H4 (cell line): ENCODE results near the gene DESI1. TPM values are rescaled to one million over a fixed set of nuclear protein-coding genes. Genes with fewer than 3 reads are reported as not detected.
"Not testable (repeated sequence)": the region's sequence is repeated elsewhere in the genome, so short reads cannot be mapped to it uniquely, and the experiment has no call there.

Experiments
- DNase-seq: peaks from one replicate; pipeline ENCODE4 v3.0.0-alpha.2; 2015; ENCODE audit warnings: low spot score
- total RNA-seq: library from RNA; depleted of rRNA; stranded (reverse); fragments of >200 nt; shearing (Covaris generic); gene quantifications from 2 replicates; pipeline ENCODE4 v1.2.3, GENCODE V29; 2014

The DESI1 gene
- total RNA-seq, 1 experiment from 2014 or later, result 23.1 TPM

DNA sequence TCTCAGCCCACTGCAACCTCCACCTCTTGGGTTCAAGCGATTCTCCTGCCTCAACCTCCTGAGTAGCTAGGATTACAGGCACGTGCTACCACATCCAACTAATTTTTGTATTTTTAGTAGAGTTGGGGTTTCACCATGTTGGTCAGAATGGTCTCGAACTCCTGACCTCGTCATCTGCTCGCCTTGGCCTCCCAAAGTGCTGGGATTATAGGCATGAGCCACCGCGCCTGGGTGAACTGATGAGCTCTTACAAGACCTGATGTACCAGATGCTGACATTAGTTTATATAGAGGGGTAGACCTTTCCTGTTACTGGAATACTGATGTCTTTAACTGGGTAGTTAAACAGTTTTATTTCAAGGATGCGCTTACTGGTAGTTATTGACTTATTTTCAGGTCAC lies 13.8 kb upstream of the DESI1 start:
- not testable (repeated sequence) for DNase-seq

DNA sequence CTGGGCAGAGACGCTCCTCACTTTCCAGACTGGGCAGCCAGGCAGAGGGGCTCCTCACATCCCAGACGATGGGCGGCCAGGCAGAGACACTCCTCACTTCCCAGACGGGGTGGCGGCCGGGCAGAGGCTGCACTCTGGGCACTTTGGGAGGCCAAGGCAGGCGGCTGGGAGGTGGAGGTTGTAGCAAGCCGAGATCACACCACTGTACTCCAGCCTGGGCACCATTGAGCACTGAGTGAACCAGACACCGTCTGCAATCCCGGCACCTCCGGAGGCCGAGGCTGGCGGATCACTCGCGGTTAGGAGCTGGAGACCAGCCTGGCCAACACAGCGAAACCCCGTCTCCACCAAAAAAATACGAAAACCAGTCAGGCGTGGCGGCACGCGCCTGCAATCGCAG lies 10.8 kb upstream of the DESI1 start:
- not testable (repeated sequence) for DNase-seq

DNA sequence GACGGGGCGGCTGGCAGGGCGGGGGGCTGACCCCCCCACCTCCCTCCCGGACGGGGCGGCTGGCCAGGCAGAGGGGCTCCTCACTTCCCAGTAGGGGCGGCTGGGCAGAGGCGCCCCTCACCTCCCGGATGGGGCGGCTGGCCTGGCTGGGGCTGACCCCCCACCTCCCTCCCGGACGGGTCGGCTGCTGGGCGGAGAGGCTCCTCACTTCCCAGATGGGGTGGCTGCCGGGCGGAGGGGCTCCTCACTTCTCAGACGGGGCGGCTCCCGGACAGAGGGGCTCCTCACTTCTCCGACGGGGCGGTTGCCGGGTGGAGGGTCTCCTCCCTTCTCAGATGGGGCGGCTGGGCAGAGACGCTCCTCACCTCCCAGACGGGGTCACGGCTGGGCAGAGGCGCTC lies 10.3 kb upstream of the DESI1 start:
- DNase-seq, result not testable (repeated sequence)

DNA sequence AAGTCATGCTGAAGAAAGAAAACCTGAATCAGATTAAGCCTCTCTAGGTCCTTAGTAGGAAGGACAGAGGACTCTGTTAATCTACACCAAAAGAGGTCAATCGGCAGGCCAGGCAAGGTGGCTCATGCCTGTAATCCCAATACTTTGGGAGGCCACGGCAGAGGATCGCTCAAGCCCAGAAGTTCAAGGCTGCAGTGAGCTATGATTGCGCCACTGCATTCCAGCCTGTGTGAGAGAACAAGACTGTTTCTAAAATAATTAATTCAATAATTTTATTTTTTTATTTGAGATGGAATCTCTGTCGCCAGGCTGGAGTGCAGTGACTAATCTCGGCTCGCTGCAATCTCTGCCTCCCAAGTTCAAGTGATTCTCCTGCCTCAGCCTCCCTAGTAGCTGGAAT lies 4.7 kb upstream of the DESI1 start:
- no peak for DNase-seq

DNA sequence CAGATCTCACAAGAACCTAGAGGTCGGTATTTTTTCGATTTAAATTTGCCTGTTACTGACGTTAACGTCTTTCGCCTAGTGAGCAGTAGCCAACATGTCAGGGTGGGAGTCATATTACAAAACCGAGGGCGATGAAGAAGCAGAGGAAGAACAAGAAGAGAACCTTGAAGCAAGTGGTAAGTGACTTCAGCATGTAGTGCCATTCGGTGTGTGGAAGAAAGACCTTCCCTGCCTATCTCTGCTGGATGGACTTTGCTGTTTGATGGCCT lies 1.0 kb upstream of the DESI1 start:
- DNase-seq, result no peak

DNA sequence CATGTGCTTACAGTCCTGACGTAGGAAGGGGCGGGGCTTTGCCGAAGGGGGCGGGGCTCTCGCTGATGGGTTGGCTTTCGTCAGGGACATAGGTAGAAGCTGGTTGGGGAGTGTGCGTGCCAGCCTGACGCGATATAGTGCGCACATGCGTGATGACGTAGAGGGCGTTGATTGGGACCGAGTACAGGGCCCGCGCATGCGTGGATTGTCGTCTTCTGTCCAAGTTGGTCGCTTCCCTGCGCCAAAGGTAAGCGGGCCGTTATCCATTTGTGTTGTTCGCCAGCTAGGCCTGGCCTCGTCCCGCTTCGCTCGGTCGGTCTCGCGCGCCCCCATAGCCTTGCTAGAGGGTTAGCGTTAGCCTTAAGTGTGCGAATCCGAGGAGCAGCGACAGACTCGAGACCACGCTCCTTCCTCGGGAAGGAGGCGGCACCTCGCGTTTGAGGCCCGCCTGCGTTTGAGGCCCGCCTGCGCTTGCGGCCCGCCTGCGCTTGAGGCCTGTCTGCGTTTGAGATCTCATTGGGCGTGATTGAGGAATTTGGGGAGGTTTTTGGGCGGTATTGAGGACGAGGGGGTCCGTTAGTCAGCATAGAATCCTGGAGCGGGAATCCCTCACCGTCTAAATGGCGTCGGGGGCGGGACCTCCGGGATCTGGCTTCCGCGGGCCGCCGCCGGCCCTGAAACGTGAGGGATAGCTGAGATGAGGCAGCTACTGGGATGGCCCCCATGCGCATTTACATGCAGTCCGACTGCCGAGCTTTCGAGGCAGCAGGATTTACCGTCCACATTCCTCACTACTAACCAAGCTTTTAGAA lies 462 bp upstream of the DESI1 start, which contains the start of gene XRCC6:
TSS of gene XRCC6 (plus strand) at position 197 of the 812 bp plus-strand sequence. CDS start 710 bp downstream, outside the sequence.
- DNase-seq, result peak; percentile 100

DNA sequence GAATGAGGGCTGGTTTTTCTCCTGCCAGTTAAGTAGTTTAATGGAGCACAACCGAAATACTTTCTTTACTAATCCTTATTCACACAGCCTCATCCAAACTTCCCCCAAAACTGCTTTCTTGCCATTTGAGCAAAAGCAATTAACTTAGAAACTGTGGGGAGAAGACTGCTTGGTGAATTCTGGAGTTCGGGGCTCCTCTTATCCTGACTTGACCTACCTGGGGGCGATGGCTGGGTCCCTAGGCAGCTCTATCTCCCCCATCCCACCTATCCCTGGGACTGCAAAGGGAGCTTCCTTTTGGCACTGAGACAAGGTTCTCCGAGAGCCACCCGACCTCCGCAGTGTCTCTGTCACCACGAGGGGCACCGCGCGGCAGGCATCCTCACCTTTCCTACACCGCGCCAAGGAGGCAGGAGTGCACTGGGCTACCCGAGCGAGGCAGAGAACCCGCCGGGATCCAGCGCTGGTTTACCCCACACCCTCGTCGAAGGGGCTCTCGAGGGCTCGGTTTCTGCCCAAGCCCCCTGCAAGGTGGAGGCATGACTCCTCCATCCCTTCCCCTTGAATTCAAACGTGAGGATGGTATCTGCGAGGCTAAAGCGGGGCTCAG lies 759 bp downstream of the DESI1 start:
- no peak for DNase-seq

DNA sequence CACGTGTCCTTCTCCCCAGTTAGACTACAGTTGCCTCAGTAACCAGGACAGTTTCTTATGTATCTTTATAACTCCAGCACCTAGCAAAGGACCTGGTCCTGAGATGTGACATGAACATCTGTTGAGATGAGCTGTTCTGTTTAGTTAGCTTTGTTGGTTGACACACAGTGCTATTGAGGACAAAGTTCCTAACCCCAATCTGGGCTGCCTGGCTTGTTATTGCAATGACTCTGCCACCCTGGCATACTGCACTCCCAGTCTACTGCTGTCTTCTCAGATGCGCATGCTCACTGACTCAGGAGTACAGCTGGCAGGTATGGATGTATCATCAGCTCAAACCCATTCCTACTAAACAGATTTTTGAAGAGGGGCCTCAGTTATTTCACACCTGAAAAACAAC lies 7.4 kb downstream of the DESI1 start:
- DNase-seq, result no peak

DNA sequence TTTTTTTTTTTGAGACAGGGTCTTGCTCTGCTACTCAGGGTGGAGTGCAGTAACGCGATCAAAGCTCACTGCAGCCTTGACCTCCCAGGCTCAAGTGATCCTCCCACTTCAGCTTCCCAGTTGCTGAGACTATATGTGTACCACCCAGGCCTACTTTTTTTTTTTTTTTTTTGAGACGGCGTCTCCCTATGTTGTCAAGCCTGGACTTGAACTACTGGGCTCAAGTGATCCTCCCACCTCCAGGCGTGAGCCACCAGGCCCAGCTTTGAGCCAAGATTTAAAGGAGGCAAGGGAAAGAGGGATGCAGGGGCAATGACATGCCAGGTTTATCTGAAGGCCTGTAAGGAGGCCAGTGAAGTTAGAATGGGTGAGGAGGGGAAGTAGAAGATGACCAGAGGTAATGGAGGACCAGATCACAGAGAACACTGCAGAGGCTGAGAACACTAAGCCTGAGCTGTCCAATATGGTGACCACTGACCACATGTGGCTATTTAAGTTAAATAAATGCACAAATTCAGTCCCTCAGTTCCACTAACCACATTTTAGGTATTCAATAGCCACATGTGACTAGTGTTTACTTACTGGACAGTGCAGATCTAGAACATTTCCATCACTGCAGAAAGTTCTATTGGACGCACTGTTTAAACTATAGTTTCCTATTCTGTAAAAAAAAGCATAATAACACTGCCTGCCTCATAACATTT lies 8.1 kb downstream of the DESI1 start:
- DNase-seq, result no peak

DNA sequence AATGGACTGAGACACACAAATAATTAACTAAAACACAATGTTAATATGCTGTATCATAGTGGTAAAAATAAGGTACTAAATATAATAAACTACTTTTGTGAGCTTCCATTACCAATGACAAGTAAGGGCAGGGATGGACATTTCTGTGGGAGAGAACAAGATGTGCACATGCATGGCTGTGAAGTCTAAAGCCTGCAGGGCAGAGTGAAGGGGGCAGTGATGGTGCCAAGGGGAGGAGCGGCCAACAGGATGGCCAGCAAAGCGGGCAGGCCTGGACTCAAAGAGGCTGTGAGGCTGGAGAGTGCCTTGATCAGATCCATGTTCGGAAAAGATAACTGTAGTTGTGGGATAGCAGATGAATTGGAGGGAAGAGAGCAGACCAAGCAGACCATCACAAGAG lies 12.5 kb downstream of the DESI1 start:
- DNase-seq, result no peak

DNA sequence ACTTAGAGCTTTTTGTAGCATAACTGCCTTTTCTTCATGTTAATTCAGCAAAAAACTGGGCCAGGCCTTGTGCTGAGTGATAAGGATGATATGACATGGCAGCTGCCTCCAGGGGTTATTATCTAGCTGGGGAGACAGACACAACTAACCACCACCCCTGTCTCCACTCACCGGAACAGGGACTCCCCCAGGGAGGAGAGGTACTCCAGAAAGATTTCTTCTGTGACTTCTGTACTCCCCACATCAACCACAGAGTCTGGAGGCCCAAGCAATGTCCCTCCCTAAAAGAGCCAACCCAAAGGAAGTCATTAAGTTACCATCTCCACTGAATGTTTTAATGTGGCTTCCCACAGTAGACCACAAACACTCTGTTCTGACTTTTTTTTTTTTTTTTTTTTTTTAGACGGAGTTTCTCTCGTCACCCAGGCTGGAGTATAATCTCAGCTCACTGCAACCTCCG lies 16.9 kb downstream of the DESI1 start:
- DNase-seq, result peak; percentile 39

DNA sequence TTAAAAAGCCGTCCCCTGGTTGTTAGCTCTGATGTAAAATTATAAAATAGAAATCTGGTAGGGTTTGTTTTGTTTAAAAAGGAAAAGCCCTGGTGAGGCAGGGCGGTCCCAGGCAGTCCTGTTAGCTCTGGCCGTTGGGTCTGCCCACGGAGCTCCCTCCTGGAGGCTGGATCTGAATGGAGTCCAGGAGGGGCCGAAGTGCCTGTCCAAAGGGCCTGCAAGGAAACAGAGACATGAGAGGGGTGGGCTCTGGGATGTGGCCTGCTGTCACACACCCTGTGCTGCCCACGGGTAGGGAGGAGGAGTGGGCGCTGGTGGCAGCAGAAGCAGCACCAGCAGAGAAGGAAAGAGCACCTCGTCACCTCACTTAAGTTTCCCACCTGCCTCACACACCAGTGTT lies 19.9 kb downstream of the DESI1 start:
- no peak for DNase-seq

DNA sequence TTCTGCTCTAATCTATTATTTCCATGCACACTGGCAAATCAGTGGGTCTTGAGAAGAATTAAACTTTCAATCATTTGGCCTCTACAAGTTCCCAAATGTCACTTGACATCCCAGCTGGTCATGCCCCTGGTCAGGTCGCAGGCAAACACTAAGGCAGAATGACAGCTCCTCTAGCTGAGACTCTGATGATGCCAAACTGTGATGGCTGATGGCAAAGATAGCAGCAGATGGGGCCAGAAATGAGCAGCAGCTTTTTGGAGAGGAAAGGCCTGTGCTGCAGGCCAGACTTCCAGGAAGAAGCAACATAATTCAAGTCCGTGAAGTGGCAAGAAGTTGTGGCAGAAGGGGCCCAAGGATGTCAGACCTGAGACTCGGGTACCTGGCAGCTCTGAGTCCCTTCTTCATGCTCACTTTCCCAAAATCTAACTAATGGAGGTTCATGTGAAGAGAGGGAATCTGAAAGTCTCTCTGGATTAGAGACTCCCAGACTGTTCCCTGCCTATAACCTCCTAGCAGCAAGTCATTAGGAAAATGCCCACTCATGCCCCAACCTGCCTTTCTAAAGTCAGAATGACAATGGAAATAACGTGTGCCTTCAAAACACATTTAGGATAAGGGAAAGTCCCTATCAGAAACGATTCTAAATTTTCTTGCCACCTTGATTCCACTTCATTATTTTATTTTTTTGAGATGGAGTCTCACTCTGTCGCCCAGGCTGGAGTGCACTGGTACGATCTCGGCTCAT lies 21.8 kb downstream of the DESI1 start:
- DNase-seq, result no peak

DNA sequence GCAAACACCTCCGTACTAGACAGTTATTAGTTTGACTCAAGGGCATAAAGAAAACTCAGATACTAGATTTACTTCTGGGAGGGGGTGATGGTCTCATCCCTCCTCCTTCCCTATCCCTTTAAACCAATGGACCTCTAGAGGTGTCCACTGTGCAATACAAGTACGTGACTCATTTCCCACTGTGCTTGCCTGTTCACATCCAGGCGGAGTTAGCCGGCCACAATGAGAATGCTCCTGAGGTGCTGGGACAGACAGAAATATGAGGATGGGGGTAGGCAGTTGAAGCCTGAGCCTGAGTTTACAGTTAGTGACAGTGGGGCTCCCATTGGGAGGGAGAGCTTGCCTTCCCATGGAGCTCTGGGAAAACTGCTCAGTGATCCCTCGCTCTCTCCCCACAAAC lies 22.8 kb downstream of the DESI1 start:
- peak; percentile 41 for DNase-seq

DNA sequence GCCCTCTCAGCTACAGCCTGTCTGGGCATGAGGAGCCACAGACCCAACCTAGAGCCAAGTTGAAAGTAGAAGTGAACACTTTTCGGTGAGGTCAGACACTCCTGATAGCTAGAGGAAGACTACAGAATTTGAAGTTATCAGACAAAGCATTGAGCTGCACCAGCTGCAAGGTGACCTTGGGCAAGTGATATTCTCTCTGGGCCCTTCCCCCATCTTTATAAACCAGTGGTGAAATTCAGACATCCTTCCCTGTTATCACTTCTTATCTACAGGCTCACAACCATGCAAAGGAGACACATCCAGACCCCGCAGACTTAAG lies 23.2 kb downstream of the DESI1 start:
- no peak for DNase-seq

DNA sequence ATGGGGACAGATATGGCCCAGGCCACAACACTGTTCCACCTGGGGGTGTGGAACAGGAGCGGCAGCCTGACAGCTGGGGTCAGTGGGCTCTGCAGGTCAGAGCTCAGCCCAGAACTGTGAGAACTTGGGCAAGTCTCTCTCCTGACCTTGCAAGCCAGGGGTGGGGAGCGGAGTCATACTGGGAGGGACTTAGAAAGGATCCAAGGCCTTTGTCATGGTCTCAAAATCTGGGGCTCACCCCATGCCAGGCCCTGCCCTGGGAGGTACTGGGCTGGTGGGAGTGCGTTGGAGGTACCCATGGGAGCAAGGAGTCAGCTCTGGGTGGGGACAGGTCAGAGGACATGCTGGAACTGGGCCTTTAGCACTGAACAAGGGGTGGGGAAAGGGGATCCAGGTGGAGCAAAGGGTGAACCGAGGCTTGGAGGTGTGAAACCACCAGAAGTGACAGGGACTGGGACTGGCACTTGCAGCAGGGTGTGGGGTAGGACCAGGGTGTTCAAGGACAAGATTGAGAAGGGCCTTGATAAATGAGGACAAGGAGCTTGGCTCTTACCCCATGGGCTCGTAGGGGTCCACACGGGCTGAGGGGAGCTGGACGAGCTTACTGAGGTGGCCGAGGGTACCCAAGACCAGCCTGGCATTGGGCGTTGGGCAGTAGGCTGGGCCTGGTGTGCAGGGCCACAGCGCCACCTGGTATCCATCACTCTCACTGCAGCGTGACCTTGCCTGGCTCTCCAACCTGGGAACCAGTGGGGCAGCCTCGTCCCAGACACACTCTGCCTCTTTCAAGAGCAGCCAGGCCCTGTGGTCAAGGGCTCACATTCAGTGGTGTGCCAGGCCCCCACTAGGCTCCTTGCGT lies 23.8 kb downstream of the DESI1 start:
- DNase-seq, result peak; percentile 49

DNA sequence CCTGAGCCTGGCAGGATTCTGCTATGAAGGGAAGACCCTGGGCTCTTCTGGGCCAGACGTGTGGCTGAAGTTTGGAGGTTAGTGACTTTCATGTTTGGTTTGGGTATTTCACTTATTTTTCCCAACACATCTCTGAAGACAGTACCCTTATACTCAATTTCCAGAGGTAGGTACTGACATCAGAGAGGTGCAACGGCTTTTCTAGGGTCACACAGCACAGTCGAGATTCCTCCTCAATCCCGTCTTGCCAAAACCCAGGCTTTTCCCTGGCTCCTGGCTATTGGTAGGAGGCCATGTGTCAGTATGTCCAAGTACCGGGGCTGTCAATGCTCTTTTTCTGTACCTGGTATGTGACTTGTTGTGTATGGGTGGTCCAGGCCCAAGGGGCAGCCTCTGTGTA lies 25.1 kb downstream of the DESI1 start:
- no peak for DNase-seq

DNA sequence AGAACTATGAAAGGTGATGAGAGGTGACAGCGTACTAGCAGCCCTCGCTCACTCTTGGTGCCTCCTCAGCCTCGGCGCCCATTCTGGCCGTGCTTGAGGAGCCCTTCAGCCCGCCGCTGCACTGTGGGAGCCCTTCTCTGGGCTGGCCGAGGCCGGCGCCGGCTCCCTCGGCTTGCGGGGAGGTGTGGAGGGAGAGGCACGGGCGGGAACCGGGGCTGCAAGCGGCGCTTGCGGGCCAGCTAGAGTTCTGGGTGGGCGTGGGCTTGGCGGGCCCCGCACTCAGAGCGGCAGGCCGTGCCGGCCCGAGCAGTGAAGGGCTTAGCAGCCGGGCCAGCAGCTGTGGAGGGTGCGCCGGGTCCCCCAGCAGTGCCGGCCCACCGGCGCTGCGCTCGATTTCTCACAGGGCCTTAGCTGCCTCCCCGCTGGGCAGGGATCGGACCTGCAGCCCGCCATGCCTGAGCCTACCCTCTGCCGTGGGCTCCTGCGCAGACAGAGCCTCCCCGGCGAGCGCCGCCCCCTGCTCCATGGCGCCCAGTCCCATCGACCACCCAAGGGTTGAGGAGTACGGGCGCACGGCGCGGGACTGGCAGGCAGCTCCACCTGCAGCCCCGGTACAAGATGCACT lies 27.4 kb downstream of the DESI1 start:
- not testable (repeated sequence) for DNase-seq

DNA sequence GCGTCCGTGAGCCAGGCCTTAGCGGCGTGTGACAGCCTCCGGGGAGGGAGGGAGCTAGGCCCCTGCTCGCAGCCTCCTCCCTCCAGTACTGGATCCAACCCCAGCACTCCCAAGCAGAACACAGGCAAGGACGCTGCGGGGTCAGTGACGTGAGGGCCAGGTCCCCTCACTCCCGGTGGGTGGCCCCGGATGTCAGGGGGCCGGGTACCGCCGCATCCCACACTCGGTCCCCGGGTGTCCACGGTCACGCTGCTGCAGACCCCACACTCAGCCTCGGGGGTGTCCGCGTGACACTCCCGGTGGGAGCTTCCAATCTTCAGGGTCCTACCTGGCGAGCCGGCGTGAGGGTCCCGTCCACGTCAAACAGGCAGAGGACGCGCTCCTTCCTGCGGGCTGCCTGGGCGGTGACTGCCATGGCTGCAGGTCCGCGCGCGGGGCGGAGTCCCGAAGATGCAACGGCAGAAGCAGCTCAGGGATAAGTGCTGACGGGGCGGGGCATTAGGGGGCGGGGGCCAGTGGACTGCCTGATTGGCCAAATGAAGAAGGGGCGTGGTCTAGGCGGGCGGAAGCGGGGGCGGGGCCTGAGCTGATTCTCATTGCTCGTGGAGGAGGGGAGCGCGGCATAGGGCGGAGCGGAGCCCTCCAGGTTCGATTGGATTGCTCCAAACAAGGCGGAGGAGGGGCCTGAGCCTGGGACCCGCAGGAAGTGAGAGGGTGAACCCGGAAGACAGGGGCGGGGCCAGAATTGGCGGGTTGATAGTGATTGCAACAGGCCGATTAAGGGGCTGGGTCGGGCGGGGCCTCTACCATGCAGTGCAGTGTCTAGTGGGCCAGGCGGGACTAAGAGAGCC lies 31.2 kb downstream of the DESI1 start, which contains the start of gene PMM1:
TSS of gene PMM1 (minus strand) at position 450 of the 851 bp plus-strand sequence. CDS start at position 415, 35 bp downstream.
- DNase-seq, result peak; percentile 98

DNA sequence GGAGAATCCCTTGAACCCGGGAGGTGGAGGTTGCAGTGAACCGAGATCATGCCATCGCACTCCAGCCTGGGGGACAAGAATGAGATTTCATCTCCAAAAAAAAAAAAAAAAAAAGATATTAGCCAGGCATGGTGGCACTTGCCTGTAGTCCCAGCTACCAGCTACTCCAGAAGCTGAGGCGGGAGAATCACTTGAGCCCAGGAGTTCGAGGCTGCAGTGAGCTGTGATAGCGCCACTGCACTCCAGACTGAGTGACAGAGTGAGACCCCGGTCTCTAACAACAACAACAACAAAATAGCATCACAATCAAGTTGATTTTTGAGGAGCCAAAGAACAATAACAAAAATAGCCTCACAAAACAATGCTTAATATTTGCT lies 33.5 kb downstream of the DESI1 start:
- no peak for DNase-seq
